ENCODE measurements around the gene POLD2. TPM values are rescaled to one million over a fixed set of nuclear protein-coding genes. Genes with fewer than 3 reads are reported as not detected.

POLD2 gene
- total and polyA plus RNA-seq, 2 of the 13 experiments (the other 11 are each of a cell fraction or from before 2014, with no cell fraction given): 87.6 to 95.1 TPM

DNA sequence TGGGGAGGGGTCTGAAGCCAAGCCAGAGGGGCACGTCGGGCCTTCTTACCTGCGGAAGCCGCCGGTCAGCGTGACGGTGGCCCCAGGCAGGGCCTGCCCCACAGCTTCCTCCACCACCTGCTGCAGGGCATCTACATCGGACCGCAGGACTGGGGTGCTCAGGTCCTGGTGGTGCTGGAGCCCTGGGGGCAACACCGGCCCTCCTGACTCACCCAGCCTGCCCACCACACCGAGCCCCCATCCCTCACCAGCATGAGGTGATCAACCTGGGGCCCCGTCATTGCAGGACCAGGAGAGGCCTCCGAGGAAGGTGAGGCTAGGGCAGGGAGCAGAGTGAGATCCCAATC lies 49.0 kb downstream of the POLD2 start:
- Histone ChIP-seq H3K27me3 (ENCODE audit: control insufficient read depth in 1 of 2, insufficient read depth in 2 of 2, low read length in 2 of 2) (no peaks in the 10 kb centered on the region), H3K9me3 (ENCODE audit: low read length) (no peaks in the 10 kb centered on the region), H3K36me3 (replicated peaks in 1 of 2; ENCODE audit: control insufficient read depth in 1 of 2, insufficient read depth in 2 of 2, low read length in 2 of 2) (peaks cover 10 to 29% of the 10 kb centered on the region in 2 experiments; a peak in 4 of 5 replicates), H4K20me1 (ENCODE audit: insufficient read depth, low read length) (no peaks in the 10 kb centered on the region), H3K4me2 (ENCODE audit: low read depth, low read length) (no peak overlapping the region), H3K27ac (ENCODE audit: extremely low read length, insufficient read depth, low read length) (no peak overlapping the region), H3K79me2 (ENCODE audit: insufficient read depth, low read length) (no peaks in the 10 kb centered on the region), H2AFZ (ENCODE audit: low read length) (no peak overlapping the region), H3K4me3 (replicated peaks in 1 of 3; ENCODE audit: insufficient read depth in 1 of 3, low read depth in 2 of 3, low read length in 3 of 3) (no peak overlapping the region), H3K9ac (ENCODE audit: insufficient read depth, low read depth, low read length) (no peak overlapping the region), H3K4me1 (ENCODE audit: insufficient read depth, low read length) (peaks cover 23% of the 10 kb centered on the region)
- ChIA-PET POLR2A (no interaction called here), CTCF (ENCODE audit: low intra/inter-chr PET ratio, low total read pairs) (no interaction called here)
- in situ Hi-C loops (cut with HindIII; ENCODE audit: extremely low pct_ligation_motif_present, low pct_unique_long_range_greater_than_20kb) (no loop called here), intact Hi-C loops (cut with micrococcal nuclease; ENCODE audit: unreplicated experiment) (loop anchor here (5.0 kb wide), 1 partner anchor 52 kb away; no protein-coding TSS in a partner anchor)
- TF ChIP-seq, protein P1, sequence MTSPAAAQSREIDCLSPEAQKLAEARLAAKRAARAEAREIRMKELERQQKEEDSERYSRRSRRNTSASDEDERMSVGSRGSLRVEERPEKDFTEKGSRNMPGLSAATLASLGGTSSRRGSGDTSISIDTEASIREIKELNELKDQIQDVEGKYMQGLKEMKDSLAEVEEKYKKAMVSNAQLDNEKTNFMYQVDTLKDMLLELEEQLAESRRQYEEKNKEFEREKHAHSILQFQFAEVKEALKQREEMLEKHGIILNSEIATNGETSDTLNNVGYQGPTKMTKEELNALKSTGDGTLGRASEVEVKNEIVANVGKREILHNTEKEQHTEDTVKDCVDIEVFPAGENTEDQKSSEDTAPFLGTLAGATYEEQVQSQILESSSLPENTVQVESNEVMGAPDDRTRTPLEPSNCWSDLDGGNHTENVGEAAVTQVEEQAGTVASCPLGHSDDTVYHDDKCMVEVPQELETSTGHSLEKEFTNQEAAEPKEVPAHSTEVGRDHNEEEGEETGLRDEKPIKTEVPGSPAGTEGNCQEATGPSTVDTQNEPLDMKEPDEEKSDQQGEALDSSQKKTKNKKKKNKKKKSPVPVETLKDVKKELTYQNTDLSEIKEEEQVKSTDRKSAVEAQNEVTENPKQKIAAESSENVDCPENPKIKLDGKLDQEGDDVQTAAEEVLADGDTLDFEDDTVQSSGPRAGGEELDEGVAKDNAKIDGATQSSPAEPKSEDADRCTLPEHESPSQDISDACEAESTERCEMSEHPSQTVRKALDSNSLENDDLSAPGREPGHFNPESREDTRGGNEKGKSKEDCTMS (CRISPR knock-in tag; conservative IDR thresholded peaks at IDR 0.05): no peak
- TF ChIP-seq RBFOX2 (IDR thresholded peaks at IDR 0.05; ENCODE audit: low read depth, low read length): 0 out of 2 replicates have a peak, but pooled peaks have one; percentile 2
- ATAC-seq: no peak
- no TSS peak for BruUV-seq (replicated peaks)
- 95% methylated on average over 2 of the region's 13 CpGs for WGBS (ENCODE audit: low lambda C conversion rate)
- DNase-seq (ENCODE audit: low spot score): no peak
- no peak for FAIRE-seq

DNA sequence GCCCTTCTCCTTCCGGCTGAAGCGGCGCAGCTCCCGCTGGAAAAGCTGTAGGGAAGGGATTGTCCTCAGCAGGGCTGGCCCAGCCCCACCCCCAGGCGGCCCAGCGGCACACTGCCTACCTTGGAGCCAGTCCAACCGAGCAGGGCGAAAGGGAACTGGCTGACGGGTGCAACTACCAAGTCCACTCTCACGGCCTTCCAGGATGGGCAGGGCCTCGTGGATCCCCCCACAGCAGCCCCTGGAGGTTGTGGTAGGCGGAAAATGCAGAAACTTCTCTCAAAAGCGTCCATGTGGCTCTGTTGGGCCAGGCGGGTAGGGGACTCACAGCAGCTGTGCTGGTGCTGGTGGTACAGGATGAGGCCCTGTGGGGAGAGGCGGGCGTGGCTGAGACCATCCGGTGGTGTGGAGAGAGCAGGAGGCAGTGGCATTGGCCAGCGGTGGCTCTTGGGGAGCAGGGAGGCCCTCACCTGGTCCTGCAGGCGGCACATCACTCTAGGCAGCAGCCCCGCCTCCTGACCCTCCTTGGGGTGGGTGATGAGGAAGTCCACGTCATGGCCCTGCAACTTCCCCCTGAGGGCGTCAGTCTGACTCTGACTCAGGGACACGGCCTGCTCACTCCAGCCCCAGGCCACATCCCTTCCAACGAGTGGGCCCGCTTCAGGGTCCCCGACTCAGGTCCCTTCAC lies 49.5 kb downstream of the POLD2 start:
- intact Hi-C loops (cut with micrococcal nuclease; ENCODE audit: unreplicated experiment): loop anchor here (5.0 kb wide), 1 partner anchor 52 kb away; no protein-coding TSS in a partner anchor
- no peak overlapping the region for H3K27ac ChIP-seq (ENCODE audit: extremely low read length, insufficient read depth, low read length)
- BruUV-seq (replicated peaks): no TSS peak
- TF ChIP-seq KLF16 (CRISPR knock-in tag; IDR thresholded peaks at IDR 0.05): no peak
- TF ChIP-seq RNF2 (conservative IDR thresholded peaks at IDR 0.05; ENCODE audit: low read depth): no peak
- TF ChIP-seq, protein P2, sequence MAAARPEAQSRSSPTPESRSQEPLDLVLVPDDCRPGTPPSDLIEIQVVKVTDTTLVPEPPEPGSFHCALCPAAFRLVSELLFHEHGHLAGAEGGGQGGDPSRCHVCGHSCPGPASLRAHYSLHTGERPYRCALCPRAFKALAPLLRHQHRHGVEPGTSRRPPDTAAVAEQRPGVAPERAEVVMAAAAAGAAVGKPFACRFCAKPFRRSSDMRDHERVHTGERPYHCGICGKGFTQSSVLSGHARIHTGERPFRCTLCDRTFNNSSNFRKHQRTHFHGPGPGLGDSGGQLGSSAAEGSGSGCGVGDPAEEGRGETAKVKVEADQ (CRISPR knock-in tag; IDR thresholded peaks at IDR 0.05; ENCODE audit: borderline replicate concordance): no peak
- TF ChIP-seq NR3C1 (CRISPR knock-in tag; IDR thresholded peaks at IDR 0.05): no peak
- TF ChIP-seq RBFOX2 (IDR thresholded peaks at IDR 0.05; ENCODE audit: low read depth, low read length): peak; percentile 45; the same call in 1 of the 2 replicates

More for the DNA sequence above, 49.5 kb downstream of the POLD2 start:
- FAIRE-seq (no peak), ATAC-seq (no peak), DNase-seq (ENCODE audit: low spot score) (no peak)
- Histone ChIP-seq H2AFZ (ENCODE audit: low read length) (no peak overlapping the region), H3K4me2 (ENCODE audit: low read depth, low read length) (no peak overlapping the region), H4K20me1 (ENCODE audit: insufficient read depth, low read length) (no peaks in the 10 kb centered on the region), H3K9ac (ENCODE audit: insufficient read depth, low read depth, low read length) (no peak overlapping the region), H3K79me2 (ENCODE audit: insufficient read depth, low read length) (no peaks in the 10 kb centered on the region), H3K9me3 (ENCODE audit: low read length) (no peaks in the 10 kb centered on the region), H3K36me3 (replicated peaks in 1 of 2; ENCODE audit: control insufficient read depth in 1 of 2, insufficient read depth in 2 of 2, low read length in 2 of 2) (peaks cover 10 to 29% of the 10 kb centered on the region in 2 experiments; a peak in 4 of 5 replicates), H3K4me3 (replicated peaks in 1 of 3; ENCODE audit: insufficient read depth in 1 of 3, low read depth in 2 of 3, low read length in 3 of 3) (no peak overlapping the region), H3K4me1 (ENCODE audit: insufficient read depth, low read length) (peaks cover 23% of the 10 kb centered on the region), H3K27me3 (ENCODE audit: control insufficient read depth in 1 of 2, insufficient read depth in 2 of 2, low read length in 2 of 2) (no peaks in the 10 kb centered on the region)
- ChIA-PET POLR2A (no interaction called here), CTCF (ENCODE audit: low intra/inter-chr PET ratio, low total read pairs) (no interaction called here)
- WGBS (ENCODE audit: low lambda C conversion rate): 96% methylated on average over 10 of the region's 26 CpGs
- in situ Hi-C loops (cut with HindIII; ENCODE audit: extremely low pct_ligation_motif_present, low pct_unique_long_range_greater_than_20kb): no loop called here
